K562 (cell line): ENCODE results near the gene MCC. TPM values are rescaled to one million over a fixed set of nuclear protein-coding genes. Genes with fewer than 3 reads are reported as not detected.
A peak's percentile ranks its signal among the peaks of the same experiment; 100 is the strongest.

Source experiments
- ARID1B ChIP-seq: fragments of 450-650 bp; IDR thresholded peaks from 2 replicates; pipeline ENCODE4 v1.6.1; 2016; ENCODE audit warnings: antibody characterized with exemption, mild to moderate bottlenecking, inconsistent platforms
- CBX3 ChIP-seq, 2 experiments: IDR thresholded peaks; 1 replicate in 1 of 2; 2 replicates in 1 of 2; pipeline ENCODE4 v1.6.1; 2012; ENCODE audit warnings: inconsistent platforms in 2 of 2, low read length in 2 of 2, borderline replicate concordance in 1 of 2, control low read depth in 1 of 2
- CEBPG ChIP-seq, 3 experiments: fragments of 200-800 bp in 1 of 3; sonication (Bioruptor generic) in 1 of 3; sonication (generic) in 1 of 3; formaldehyde crosslinking in 1 of 3; IDR thresholded peaks in 2 of 3; conservative IDR thresholded peaks in 1 of 3; 2 replicates each; pipeline versions ENCODE4 v1.6.1 to v1.8.0; 2016 to 2022; ENCODE audit warnings: missing compliant biosample characterization in 2 of 3, missing genetic modification characterization in 2 of 3, mild to moderate bottlenecking in 1 of 3, missing genetic modification reagents in 1 of 3
- MCM7 ChIP-seq, 2 experiments: fragments of 450-650 bp; IDR thresholded peaks; 2 replicates each; pipeline ENCODE4 v1.6.1; 2016 to 2018
- PML ChIP-seq: IDR thresholded peaks from 2 replicates; pipeline ENCODE4 v1.6.1; 2012; ENCODE audit warnings: low read length, inconsistent platforms
- polyA plus RNA-seq, 8 experiments: library from polyadenylated mRNA; depleted of rRNA in 4 of 8; stranded (reverse) in 5 of 8; unstranded in 3 of 8; fragments of >200 nt; fragmentation: Nextera tagmentation in 2 of 8; fragmentation: Illumina TruSeq in 1 of 8; extraction: Ambion mirVana in 2 of 8; extraction: Trizol in 1 of 8; gene quantifications; 2 replicates each; pipeline versions ENCODE4 v1.2.1 to v1.2.3, GENCODE V29; 2011 to 2014; ENCODE audit warnings: inconsistent platforms in 1 of 8, missing spikeins in 1 of 8
- total RNA-seq, 7 experiments: library from RNA; depleted of rRNA in 6 of 7; stranded (reverse); fragments of >200 nt in 6 of 7; fragmentation: Illumina TruSeq in 2 of 7; extraction: Trizol in 2 of 7; gene quantifications; 2 replicates each; pipeline versions ENCODE4 v1.2.1 to v1.2.3, GENCODE V29; 2011 to 2021; ENCODE audit warnings: low replicate concordance in 1 of 7
- TF ChIP-seq, protein P1 (sequence below): fragments of 450-650 bp; IDR thresholded peaks from 2 replicates; pipeline ENCODE4 v1.6.1; 2016; ENCODE audit warnings: mild to moderate bottlenecking, moderate library complexity
- TF ChIP-seq, protein P2 (sequence below): fragments of 450-650 bp; IDR thresholded peaks from 2 replicates; pipeline ENCODE4 v1.6.1; 2016
- TF ChIP-seq, protein P3 (sequence below), 2 experiments: fragments of 450-650 bp; conservative IDR thresholded peaks; 2 replicates each; pipeline ENCODE4 v1.6.1; 2017; ENCODE audit warnings: mild to moderate bottlenecking in 2 of 2, moderate library complexity in 2 of 2
- TF ChIP-seq, protein P4 (sequence below): fragments of 250-450 bp; sonication (Bioruptor Pico); IDR thresholded peaks from 2 replicates; pipeline ENCODE4 v1.9.0; 2021; ENCODE audit warnings: mild to moderate bottlenecking, inconsistent platforms
- TF ChIP-seq, protein P5 (sequence below): sonication (generic); formaldehyde crosslinking; IDR thresholded peaks from 2 replicates; pipeline ENCODE4 v1.9.0; 2022; ENCODE audit warnings: mild to moderate bottlenecking, missing genetic modification reagents

MCC gene
- total and polyA plus RNA-seq, 9 of the 15 experiments (the other 6 are each of a cell fraction or from before 2014, with no cell fraction given) = 0.04 to 0.24 (median 0.06) TPM; not detected in 1

DNA sequence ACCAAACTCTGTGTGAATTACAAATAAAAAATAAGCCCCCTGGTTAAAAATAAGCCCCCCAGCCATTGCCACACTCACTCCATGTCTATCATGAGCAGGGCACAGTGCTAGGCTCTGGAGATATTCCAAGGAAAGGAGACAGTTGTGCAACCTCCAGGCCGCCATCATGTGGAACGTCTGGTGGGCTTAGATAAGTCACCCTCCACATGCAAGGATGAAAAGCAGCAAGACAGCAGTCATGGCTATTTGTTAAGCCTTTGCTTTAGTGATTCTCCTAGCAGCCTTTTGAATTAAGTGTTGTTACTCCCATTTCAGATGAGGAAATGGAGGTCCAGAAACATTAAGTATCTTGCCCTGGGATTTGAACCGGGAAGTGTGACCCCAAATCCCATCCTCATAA lies 416.9 kb downstream of the MCC start (continued):
- TF ChIP-seq, protein P1, sequence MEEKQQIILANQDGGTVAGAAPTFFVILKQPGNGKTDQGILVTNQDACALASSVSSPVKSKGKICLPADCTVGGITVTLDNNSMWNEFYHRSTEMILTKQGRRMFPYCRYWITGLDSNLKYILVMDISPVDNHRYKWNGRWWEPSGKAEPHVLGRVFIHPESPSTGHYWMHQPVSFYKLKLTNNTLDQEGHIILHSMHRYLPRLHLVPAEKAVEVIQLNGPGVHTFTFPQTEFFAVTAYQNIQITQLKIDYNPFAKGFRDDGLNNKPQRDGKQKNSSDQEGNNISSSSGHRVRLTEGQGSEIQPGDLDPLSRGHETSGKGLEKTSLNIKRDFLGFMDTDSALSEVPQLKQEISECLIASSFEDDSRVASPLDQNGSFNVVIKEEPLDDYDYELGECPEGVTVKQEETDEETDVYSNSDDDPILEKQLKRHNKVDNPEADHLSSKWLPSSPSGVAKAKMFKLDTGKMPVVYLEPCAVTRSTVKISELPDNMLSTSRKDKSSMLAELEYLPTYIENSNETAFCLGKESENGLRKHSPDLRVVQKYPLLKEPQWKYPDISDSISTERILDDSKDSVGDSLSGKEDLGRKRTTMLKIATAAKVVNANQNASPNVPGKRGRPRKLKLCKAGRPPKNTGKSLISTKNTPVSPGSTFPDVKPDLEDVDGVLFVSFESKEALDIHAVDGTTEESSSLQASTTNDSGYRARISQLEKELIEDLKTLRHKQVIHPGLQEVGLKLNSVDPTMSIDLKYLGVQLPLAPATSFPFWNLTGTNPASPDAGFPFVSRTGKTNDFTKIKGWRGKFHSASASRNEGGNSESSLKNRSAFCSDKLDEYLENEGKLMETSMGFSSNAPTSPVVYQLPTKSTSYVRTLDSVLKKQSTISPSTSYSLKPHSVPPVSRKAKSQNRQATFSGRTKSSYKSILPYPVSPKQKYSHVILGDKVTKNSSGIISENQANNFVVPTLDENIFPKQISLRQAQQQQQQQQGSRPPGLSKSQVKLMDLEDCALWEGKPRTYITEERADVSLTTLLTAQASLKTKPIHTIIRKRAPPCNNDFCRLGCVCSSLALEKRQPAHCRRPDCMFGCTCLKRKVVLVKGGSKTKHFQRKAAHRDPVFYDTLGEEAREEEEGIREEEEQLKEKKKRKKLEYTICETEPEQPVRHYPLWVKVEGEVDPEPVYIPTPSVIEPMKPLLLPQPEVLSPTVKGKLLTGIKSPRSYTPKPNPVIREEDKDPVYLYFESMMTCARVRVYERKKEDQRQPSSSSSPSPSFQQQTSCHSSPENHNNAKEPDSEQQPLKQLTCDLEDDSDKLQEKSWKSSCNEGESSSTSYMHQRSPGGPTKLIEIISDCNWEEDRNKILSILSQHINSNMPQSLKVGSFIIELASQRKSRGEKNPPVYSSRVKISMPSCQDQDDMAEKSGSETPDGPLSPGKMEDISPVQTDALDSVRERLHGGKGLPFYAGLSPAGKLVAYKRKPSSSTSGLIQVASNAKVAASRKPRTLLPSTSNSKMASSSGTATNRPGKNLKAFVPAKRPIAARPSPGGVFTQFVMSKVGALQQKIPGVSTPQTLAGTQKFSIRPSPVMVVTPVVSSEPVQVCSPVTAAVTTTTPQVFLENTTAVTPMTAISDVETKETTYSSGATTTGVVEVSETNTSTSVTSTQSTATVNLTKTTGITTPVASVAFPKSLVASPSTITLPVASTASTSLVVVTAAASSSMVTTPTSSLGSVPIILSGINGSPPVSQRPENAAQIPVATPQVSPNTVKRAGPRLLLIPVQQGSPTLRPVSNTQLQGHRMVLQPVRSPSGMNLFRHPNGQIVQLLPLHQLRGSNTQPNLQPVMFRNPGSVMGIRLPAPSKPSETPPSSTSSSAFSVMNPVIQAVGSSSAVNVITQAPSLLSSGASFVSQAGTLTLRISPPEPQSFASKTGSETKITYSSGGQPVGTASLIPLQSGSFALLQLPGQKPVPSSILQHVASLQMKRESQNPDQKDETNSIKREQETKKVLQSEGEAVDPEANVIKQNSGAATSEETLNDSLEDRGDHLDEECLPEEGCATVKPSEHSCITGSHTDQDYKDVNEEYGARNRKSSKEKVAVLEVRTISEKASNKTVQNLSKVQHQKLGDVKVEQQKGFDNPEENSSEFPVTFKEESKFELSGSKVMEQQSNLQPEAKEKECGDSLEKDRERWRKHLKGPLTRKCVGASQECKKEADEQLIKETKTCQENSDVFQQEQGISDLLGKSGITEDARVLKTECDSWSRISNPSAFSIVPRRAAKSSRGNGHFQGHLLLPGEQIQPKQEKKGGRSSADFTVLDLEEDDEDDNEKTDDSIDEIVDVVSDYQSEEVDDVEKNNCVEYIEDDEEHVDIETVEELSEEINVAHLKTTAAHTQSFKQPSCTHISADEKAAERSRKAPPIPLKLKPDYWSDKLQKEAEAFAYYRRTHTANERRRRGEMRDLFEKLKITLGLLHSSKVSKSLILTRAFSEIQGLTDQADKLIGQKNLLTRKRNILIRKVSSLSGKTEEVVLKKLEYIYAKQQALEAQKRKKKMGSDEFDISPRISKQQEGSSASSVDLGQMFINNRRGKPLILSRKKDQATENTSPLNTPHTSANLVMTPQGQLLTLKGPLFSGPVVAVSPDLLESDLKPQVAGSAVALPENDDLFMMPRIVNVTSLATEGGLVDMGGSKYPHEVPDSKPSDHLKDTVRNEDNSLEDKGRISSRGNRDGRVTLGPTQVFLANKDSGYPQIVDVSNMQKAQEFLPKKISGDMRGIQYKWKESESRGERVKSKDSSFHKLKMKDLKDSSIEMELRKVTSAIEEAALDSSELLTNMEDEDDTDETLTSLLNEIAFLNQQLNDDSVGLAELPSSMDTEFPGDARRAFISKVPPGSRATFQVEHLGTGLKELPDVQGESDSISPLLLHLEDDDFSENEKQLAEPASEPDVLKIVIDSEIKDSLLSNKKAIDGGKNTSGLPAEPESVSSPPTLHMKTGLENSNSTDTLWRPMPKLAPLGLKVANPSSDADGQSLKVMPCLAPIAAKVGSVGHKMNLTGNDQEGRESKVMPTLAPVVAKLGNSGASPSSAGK = peak; percentile 40
- TF ChIP-seq, protein P2, sequence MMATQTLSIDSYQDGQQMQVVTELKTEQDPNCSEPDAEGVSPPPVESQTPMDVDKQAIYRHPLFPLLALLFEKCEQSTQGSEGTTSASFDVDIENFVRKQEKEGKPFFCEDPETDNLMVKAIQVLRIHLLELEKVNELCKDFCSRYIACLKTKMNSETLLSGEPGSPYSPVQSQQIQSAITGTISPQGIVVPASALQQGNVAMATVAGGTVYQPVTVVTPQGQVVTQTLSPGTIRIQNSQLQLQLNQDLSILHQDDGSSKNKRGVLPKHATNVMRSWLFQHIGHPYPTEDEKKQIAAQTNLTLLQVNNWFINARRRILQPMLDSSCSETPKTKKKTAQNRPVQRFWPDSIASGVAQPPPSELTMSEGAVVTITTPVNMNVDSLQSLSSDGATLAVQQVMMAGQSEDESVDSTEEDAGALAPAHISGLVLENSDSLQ = peak; percentile 6; the same call in 1 of the 2 replicates
- TF ChIP-seq MCM7 (IDR thresholded peaks at IDR 0.05) (no peak), CEBPG (CRISPR knock-in tag; IDR thresholded peaks at IDR 0.05) (peak; percentile 59; the same call in 1 of the 2 replicates), CEBPG (tag; conservative IDR thresholded peaks at IDR 0.05 in 1 of 2, IDR thresholded peaks at IDR 0.05 in 1 of 2) (0 out of 4 replicates have a peak, but pooled peaks of 1 of the 2 experiments have one; percentile 28), CBX3 (IDR thresholded peaks at IDR 0.05; ENCODE audit: borderline replicate concordance in 1 of 2, low read length in 2 of 2) (0 out of 3 replicates have a peak, but pooled peaks of 1 of the 2 experiments have one; percentile 48), PML (no peak), ARID1B (peak; percentile 90)
- TF ChIP-seq, protein P3, sequence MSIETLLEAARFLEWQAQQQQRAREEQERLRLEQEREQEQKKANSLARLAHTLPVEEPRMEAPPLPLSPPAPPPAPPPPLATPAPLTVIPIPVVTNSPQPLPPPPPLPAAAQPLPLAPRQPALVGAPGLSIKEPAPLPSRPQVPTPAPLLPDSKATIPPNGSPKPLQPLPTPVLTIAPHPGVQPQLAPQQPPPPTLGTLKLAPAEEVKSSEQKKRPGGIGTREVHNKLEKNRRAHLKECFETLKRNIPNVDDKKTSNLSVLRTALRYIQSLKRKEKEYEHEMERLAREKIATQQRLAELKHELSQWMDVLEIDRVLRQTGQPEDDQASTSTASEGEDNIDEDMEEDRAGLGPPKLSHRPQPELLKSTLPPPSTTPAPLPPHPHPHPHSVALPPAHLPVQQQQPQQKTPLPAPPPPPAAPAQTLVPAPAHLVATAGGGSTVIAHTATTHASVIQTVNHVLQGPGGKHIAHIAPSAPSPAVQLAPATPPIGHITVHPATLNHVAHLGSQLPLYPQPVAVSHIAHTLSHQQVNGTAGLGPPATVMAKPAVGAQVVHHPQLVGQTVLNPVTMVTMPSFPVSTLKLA (conservative IDR thresholded peaks at IDR 0.05) = peak in 1 of 2 experiments; percentile 36; a peak in 1 of 4 replicates
- TF ChIP-seq, protein P4, sequence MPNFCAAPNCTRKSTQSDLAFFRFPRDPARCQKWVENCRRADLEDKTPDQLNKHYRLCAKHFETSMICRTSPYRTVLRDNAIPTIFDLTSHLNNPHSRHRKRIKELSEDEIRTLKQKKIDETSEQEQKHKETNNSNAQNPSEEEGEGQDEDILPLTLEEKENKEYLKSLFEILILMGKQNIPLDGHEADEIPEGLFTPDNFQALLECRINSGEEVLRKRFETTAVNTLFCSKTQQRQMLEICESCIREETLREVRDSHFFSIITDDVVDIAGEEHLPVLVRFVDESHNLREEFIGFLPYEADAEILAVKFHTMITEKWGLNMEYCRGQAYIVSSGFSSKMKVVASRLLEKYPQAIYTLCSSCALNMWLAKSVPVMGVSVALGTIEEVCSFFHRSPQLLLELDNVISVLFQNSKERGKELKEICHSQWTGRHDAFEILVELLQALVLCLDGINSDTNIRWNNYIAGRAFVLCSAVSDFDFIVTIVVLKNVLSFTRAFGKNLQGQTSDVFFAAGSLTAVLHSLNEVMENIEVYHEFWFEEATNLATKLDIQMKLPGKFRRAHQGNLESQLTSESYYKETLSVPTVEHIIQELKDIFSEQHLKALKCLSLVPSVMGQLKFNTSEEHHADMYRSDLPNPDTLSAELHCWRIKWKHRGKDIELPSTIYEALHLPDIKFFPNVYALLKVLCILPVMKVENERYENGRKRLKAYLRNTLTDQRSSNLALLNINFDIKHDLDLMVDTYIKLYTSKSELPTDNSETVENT (CRISPR knock-in tag) = no peak
- TF ChIP-seq, protein P5, sequence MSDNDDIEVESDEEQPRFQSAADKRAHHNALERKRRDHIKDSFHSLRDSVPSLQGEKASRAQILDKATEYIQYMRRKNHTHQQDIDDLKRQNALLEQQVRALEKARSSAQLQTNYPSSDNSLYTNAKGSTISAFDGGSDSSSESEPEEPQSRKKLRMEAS = no peak
